Astrocyte of the cerebellum (primary cell): Measurements from ENCODE around the gene MUC5B.

Source experiments
- DNase-seq: peaks from one replicate; pipeline ENCODE4 v3.0.0-alpha.2; 2011; ENCODE audit warnings: low read depth
- H3K4me3 ChIP-seq: 2 replicates; pipeline ENCODE4 v1.5.1; 2011; ENCODE audit warnings: mild to moderate bottlenecking, low read depth, low read length, moderate library complexity
- in situ Hi-C: cut with HindIII; loops from 2 replicates; pipeline ENCODE4 v1.10.0; 2017; ENCODE audit warnings: low sequenced_read_pairs
- TF ChIP-seq, protein P1 (sequence below): IDR thresholded peaks from 2 replicates; pipeline ENCODE4 v1.5.1; 2012; ENCODE audit warnings: low read length, low read depth, moderate library complexity, mild to moderate bottlenecking; ENCODE audit errors: missing control alignments

The MUC5B gene

DNA sequence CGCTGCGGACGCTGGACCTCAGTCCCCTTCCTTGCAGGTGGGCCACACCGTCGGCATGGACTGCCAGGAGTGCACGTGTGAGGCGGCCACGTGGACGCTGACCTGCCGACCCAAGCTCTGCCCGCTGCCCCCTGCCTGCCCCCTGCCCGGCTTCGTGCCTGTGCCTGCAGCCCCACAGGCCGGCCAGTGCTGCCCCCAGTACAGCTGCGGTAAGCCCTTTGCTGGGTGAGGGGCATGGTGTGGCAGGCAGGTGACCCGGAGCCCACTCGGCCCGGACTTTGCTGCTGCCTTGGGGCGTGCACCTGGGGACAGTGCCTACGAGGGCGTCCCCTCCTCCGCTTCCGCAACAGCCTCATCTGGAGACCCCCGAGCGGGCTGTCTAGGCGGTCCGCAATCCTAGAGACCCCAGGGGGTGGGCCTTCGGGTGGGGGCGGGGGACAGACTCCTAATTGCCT, 25.4 kb upstream of the MUC5B start:
- no peak overlapping the region for H3K4me3 ChIP-seq
- TF ChIP-seq, protein P1, sequence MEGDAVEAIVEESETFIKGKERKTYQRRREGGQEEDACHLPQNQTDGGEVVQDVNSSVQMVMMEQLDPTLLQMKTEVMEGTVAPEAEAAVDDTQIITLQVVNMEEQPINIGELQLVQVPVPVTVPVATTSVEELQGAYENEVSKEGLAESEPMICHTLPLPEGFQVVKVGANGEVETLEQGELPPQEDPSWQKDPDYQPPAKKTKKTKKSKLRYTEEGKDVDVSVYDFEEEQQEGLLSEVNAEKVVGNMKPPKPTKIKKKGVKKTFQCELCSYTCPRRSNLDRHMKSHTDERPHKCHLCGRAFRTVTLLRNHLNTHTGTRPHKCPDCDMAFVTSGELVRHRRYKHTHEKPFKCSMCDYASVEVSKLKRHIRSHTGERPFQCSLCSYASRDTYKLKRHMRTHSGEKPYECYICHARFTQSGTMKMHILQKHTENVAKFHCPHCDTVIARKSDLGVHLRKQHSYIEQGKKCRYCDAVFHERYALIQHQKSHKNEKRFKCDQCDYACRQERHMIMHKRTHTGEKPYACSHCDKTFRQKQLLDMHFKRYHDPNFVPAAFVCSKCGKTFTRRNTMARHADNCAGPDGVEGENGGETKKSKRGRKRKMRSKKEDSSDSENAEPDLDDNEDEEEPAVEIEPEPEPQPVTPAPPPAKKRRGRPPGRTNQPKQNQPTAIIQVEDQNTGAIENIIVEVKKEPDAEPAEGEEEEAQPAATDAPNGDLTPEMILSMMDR = no peak
- in situ Hi-C loops = no loop called here
- DNase-seq = no peak

DNA sequence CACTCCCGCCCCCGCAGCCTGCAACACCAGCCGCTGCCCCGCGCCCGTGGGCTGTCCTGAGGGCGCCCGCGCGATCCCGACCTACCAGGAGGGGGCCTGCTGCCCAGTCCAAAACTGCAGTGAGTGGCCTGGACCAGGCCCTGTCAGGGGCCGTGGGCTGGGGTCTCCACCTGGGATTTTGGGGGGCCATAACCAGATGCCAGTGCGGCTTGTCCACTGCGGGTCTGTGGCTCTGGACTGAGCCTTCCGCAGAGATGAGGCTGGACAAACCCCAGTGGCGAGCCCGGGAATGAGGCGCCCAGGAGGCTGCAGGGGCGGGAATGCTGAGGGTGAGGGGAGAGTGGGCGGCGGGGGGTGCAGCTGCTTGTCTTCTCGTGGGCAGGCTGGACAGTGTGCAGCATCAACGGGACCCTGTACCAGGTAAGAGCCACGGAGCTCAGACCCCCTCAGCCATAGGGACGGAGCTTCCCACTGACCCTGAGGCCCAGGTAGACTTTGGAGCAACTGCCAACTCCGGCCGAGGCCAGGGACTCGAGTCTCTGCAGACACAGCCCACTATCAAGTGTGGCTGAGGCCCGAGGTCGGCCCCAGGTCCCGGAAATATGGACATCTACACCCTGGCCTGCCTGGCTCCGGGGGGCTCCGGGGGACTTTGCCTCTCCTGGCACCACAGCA, 24.8 kb upstream of the MUC5B start:
- in situ Hi-C loops = no loop called here
- TF ChIP-seq, protein P1 = no peak
- H3K4me3 ChIP-seq = no peak overlapping the region
- DNase-seq = no peak

DNA sequence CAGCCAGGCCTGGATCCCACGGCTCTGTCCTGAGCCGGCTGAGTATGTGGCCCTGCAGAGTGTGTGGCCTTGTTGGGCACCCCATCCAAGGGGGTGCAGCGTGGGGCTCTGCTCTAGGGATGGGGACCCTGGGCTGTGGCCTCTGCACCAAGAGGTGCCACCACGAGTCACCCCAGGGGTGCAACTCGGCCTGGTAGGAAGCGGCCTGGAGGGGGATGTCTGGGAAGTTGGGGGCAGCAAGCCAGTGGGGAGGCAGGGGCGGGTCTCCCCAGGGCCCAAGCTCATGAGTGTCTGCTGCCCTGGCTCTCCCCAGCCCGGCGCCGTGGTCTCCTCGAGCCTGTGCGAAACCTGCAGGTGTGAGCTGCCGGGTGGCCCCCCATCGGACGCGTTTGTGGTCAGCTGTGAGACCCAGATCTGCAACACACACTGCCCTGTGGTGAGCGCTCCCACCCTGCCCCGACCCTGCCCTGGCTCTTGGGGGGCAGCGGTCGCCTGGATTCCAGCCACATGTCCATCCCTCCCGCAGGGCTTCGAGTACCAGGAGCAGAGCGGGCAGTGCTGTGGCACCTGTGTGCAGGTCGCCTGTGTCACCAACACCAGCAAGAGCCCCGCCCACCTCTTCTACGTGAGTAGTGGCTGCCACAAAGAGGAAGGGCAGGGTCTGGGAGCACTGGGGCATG, 24.2 kb upstream of the MUC5B start:
- no peak overlapping the region for H3K4me3 ChIP-seq
- DNase-seq = no peak
- in situ Hi-C loops = no loop called here
- TF ChIP-seq, protein P1 = no peak

DNA sequence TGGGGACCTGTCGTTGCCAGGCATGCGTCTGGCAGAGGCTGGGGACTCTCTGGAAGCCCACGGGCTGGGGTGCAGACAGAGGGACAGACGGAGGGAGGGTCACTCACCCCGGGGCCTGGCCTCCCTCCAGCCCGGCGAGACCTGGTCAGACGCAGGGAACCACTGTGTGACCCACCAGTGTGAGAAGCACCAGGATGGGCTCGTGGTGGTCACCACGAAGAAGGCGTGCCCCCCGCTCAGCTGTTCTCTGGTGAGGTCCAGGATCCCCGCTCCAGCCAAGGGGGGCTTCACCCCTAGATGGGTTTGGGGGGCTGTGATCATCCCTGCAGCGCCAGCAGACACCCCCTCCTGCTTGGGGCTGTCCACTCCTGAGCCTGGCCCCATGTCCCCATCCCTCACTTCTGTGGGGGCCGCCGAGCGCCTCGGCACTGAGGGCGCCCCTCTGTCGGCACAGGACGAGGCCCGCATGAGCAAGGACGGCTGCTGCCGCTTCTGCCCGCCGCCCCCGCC, 23.6 kb upstream of the MUC5B start:
- TF ChIP-seq, protein P1 = no peak
- H3K4me3 ChIP-seq = no peak overlapping the region
- in situ Hi-C loops = no loop called here
- no peak for DNase-seq

DNA sequence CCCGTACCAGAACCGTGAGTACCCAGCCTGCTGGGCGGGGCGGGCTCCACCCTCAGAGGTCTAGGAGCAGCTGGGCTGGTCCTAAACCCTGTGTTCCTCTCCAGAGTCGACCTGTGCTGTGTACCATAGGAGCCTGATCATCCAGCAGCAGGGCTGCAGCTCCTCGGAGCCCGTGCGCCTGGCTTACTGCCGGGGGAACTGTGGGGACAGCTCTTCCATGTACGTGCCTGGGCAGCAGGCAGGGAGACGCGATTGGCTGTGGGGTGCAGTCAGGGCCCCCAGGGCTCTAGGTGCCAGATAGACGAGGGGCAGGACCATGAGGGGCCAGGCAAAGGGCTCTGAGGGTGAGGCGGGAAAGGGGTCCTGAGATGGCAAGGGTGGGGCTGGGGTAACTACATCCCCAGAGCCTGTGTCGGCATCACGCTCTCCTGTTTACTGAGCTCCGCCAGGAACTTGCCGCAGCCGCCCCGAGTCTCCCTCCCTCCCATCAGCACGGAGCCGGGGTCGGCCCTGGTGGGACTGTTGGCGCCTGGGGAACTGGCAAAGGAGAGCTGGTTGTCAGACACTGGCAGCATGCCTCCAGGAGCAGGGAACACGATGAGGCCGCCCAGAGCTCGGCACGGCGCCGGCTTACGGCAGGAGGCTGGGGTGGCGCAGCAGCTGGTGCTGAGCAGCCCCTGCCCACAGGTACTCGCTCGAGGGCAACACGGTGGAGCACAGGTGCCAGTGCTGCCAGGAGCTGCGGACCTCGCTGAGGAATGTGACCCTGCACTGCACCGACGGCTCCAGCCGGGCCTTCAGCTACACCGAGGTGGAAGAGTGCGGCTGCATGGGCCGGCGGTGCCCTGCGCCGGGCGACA, 22.9 kb upstream of the MUC5B start:
- H3K4me3 ChIP-seq = no peak overlapping the region
- in situ Hi-C loops = no loop called here
- TF ChIP-seq, protein P1 = no peak
- DNase-seq = no peak

DNA sequence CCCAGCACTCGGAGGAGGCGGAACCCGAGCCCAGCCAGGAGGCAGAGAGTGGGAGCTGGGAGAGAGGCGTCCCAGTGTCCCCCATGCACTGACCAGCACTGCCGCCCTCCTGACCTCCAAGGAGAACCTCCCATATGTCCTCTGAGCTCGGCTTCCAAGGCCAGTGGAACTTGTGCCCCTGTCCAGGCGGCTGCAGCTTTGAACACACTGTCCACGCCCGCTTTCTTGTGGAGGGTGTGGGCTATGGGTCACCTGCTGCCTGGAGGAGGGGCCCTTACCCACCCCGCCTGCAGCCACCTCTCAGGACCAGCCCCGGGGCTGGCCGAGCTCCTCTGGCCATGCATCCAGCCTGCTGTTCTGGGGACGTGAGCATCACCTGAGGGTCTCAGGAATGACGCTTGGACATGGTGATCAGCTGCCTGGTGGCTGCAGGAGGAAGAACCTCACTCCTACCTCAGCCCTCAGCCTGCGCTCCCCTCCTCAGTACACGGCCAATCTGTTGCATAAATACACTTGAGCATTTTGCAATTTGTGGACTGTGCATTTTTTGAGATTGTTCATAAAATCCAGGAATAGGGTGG, 22.2 kb upstream of the MUC5B start:
- no peak for DNase-seq
- TF ChIP-seq, protein P1 = no peak
- in situ Hi-C loops = no loop called here
- H3K4me3 ChIP-seq = no peak overlapping the region
